T-cell (primary cell): ENCODE data around the gene FAM114A1. TPM values are rescaled to one million over a fixed set of nuclear protein-coding genes. Genes with fewer than 3 reads are reported as not detected.

Experiments used
- ATAC-seq, 4 experiments: fragments of 200-7000 bp in 3 of 4; fragments of 150-1000 bp in 1 of 4; cut with Tn5 transposase; replicated peaks in 1 of 4; 1 replicate in 3 of 4; 2 replicates in 1 of 4; pipeline ENCODE4 v1.10.0; 2021; ENCODE audit warnings: moderate library complexity in 3 of 4, mild to moderate bottlenecking in 2 of 4, moderate number of reproducible peaks in 1 of 4
- CTCF ChIA-PET, 2 donors: fragments of 300-600 bp; sonication (Branson Sonifier 250); formaldehyde crosslinking; loops; one replicate each; lab custom pipeline; 2022; ENCODE audit warnings: antibody characterized with exemption in 2 of 2; lab: Charles Lee
- POLR2A ChIA-PET, 2 donors: fragments of 300-600 bp; sonication (Branson Sonifier 250); formaldehyde crosslinking; loops; one replicate each; lab custom pipeline; 2022; ENCODE audit warnings: antibody characterized with exemption in 2 of 2; lab: Charles Lee
- DNase-seq, 35 experiments: peaks; one replicate each; pipeline versions ENCODE4 v3.0.0 to v3.0.0-alpha.2; 2013 to 2023
- H3K27ac ChIP-seq: one replicate; pipeline ENCODE4 v1.5.1; 2013; ENCODE audit warnings: low read length
- H3K27me3 ChIP-seq, 2 experiments: replicated peaks in 1 of 2; 1 replicate in 1 of 2; 2 replicates in 1 of 2; pipeline versions ENCODE4 v1.6.1 to v1.7.0; 2013; ENCODE audit warnings: low read length in 1 of 2, mixed read lengths in 1 of 2; ENCODE audit not compliant: control insufficient read depth in 2 of 2, insufficient read depth in 2 of 2; ENCODE audit errors: extremely low read depth in 1 of 2
- H3K36me3 ChIP-seq, 2 donors: 1 replicate in 1 of 2; 2 replicates in 1 of 2; pipeline versions ENCODE4 v1.6.1 to v1.7.0; 2013; ENCODE audit warnings: low read length in 1 of 2; ENCODE audit not compliant: control insufficient read depth in 2 of 2, insufficient read depth in 1 of 2; ENCODE audit errors: extremely low read depth in 1 of 2
- H3K4me1 ChIP-seq, 2 experiments: 1 replicate in 1 of 2; 2 replicates in 1 of 2; pipeline versions ENCODE4 v1.6.1 to v1.7.0; 2013; ENCODE audit warnings: low read length in 2 of 2, mixed read lengths in 1 of 2; ENCODE audit not compliant: insufficient read depth in 2 of 2, control insufficient read depth in 1 of 2; ENCODE audit errors: extremely low read depth in 1 of 2
- H3K4me3 ChIP-seq, 2 donors: 1 replicate in 1 of 2; 2 replicates in 1 of 2; pipeline versions ENCODE4 v1.5.1 to v1.7.0; 2013; ENCODE audit warnings: mild to moderate bottlenecking in 2 of 2, low read length in 1 of 2, moderate library complexity in 1 of 2; ENCODE audit not compliant: control insufficient read depth in 1 of 2; ENCODE audit errors: extremely low read depth in 1 of 2
- H3K9me3 ChIP-seq: 2 replicates; pipeline ENCODE4 v1.7.0; 2013
- H3K27ac Mint-ChIP-seq, 2 donors: one replicate each; pipeline ENCODE4 v1.8.0; 2020 to 2021; ENCODE audit warnings: mild to moderate bottlenecking in 2 of 2, mixed read lengths in 2 of 2
- H3K27me3 Mint-ChIP-seq, 2 donors: one replicate each; pipeline ENCODE4 v1.8.0; 2021 to 2022; ENCODE audit warnings: mixed read lengths in 2 of 2
- H3K36me3 Mint-ChIP-seq: one replicate; pipeline ENCODE4 v1.8.0; 2021; ENCODE audit warnings: mixed read lengths
- H3K4me1 Mint-ChIP-seq, 3 donors: one replicate each; pipeline ENCODE4 v1.8.0; 2020 to 2022; ENCODE audit warnings: mixed read lengths in 3 of 3, mild to moderate bottlenecking in 1 of 3
- H3K4me3 Mint-ChIP-seq, 3 donors: one replicate each; pipeline ENCODE4 v1.8.0; 2020 to 2022; ENCODE audit warnings: mild to moderate bottlenecking in 3 of 3, mixed read lengths in 3 of 3, moderate library complexity in 3 of 3
- H3K9me3 Mint-ChIP-seq, 3 donors: one replicate each; pipeline ENCODE4 v1.8.0; 2020 to 2022; ENCODE audit warnings: mixed read lengths in 3 of 3
- WGBS: methylation state at CpG from one replicate; pipeline ENCODE4 v1.1.5; 2013; ENCODE audit warnings: missing lambda C conversion rate; ENCODE audit not compliant: insufficient coverage; 5-methylcytosine and 5-hydroxymethylcytosine counted together
- total RNA-seq, 35 experiments: library from RNA in 6 of 35; stranded (reverse) in 6 of 35; fragments of 120-200 nt in 1 of 35; gene quantifications; one replicate each; pipeline versions ENCODE4 v1.2.1 to v1.2.4 and lab custom pipeline; 2013 to 2026

Gene FAM114A1
- total RNA-seq, 5 donors from 2014 or later (not counting 1 experiment from before 2014, with no cell fraction given): 0.35 to 0.79 (median 0.39) TPM; not detected in 1

- Histone ChIP-seq H3K9me3 (no peaks in the 10 kb centered on the region), H3K27me3 (no peaks in the 10 kb centered on the region), H3K27ac (no peak overlapping the region), H3K4me3 (no peak overlapping the region), H3K4me1 (no peaks in the 10 kb centered on the region), H3K36me3 (no peaks in the 10 kb centered on the region)
- Mint-ChIP-seq H3K27me3 (no peaks in the 10 kb centered on the region), H3K4me3 (no peak overlapping the region), H3K27ac (no peak overlapping the region), H3K36me3 (peaks cover 29% of the 10 kb centered on the region), H3K9me3 (peaks cover 3 to 8% (median 7%) of the 10 kb centered on the region in 3 donors), H3K4me1 (peaks cover 12 to 23% (median 12%) of the 10 kb centered on the region in 3 donors)
- 100% methylated on average over 1 of the region's 5 CpGs for WGBS
- CTCF ChIA-PET: no interaction called here
- POLR2A ChIA-PET: interaction anchor here (0.6 kb wide), 2 partner anchors 47 to 643 kb away, joined by 3 read pairs; no protein-coding TSS in a partner anchor
- ATAC-seq: no peak
- DNase-seq: no peak
Observed at GRCh38 chr4:38822748-38823303, 44.8 kb upstream of the FAM114A1 start.

- no peak for DNase-seq
- no peak overlapping the region for H3K27ac Mint-ChIP-seq
- Histone ChIP-seq H3K27me3 (no peaks in the 10 kb centered on the region), H3K9me3 (no peaks in the 10 kb centered on the region), H3K27ac (no peak overlapping the region), H3K36me3 (no peaks in the 10 kb centered on the region), H3K4me1 (no peaks in the 10 kb centered on the region), H3K4me3 (no peak overlapping the region)
- CTCF ChIA-PET: no interaction called here
- POLR2A ChIA-PET: no interaction called here
- H3K4me3 Mint-ChIP-seq: no peak overlapping the region
- no peaks in the 10 kb centered on the region for H3K27me3 Mint-ChIP-seq
- peaks cover 12 to 19% (median 12%) of the 10 kb centered on the region in 3 donors for H3K4me1 Mint-ChIP-seq
- WGBS: 93% methylated on average over 21 of the region's 27 CpGs
- ATAC-seq: no peak
- H3K36me3 Mint-ChIP-seq: peaks cover 29% of the 10 kb centered on the region
- H3K9me3 Mint-ChIP-seq: peaks cover 3 to 8% (median 7%) of the 10 kb centered on the region in 3 donors
Observed at GRCh38 chr4:38823766-38824165, 43.8 kb upstream of the FAM114A1 start.

GRCh38 chr4:38829237-38829636, 38.4 kb upstream of the FAM114A1 start:
- POLR2A ChIA-PET: no interaction called here
- no peak overlapping the region for H3K4me3 Mint-ChIP-seq
- Histone ChIP-seq H3K36me3 (no peaks in the 10 kb centered on the region), H3K4me3 (no peak overlapping the region), H3K27me3 (no peaks in the 10 kb centered on the region), H3K9me3 (no peaks in the 10 kb centered on the region), H3K4me1 (peaks cover 0 to 3% of the 10 kb centered on the region in 2 experiments), H3K27ac (no peak overlapping the region)
- 80% methylated on average over 4 of the region's 5 CpGs for WGBS
- CTCF ChIA-PET: interaction anchor here in 1 of 2 donors (0.9 kb wide), 1 partner anchor 516 kb away, joined by 3 read pairs; no protein-coding TSS in a partner anchor
- no peak for DNase-seq
- H3K36me3 Mint-ChIP-seq: peaks cover 31% of the 10 kb centered on the region
- no peak overlapping the region for H3K27ac Mint-ChIP-seq
- H3K9me3 Mint-ChIP-seq: peaks cover under 1 to 6% (median 2%) of the 10 kb centered on the region in 3 donors
- no peak for ATAC-seq
- peaks cover 0 to 9% (median 0%) of the 10 kb centered on the region in 3 donors for H3K4me1 Mint-ChIP-seq
- H3K27me3 Mint-ChIP-seq: no peaks in the 10 kb centered on the region

GRCh38 chr4:38831653-38832052, 36.0 kb upstream of the FAM114A1 start:
- H3K27ac ChIP-seq: no peak overlapping the region
- no peak overlapping the region for H3K4me3 ChIP-seq
- H3K36me3 Mint-ChIP-seq: peaks cover 33% of the 10 kb centered on the region
- ChIA-PET CTCF (interaction anchor here (0.6 to 1.4 kb wide), 4 partner anchors 35 to 748 kb away, joined by 3 to 9 read pairs (median 4); no protein-coding TSS in a partner anchor), POLR2A (interaction anchor here (0.6 to 0.9 kb wide), 2 partner anchors 12 to 97 kb away, joined by 3 read pairs; no protein-coding TSS in a partner anchor)
- no peak for ATAC-seq
- H3K9me3 ChIP-seq: no peaks in the 10 kb centered on the region
- H3K4me1 Mint-ChIP-seq: peaks cover 0 to 12% (median 0%) of the 10 kb centered on the region in 3 donors
- no peaks in the 10 kb centered on the region for H3K27me3 ChIP-seq
- H3K4me1 ChIP-seq: peaks cover 0 to 3% of the 10 kb centered on the region in 2 experiments
- no peak for DNase-seq
- H3K27ac Mint-ChIP-seq: no peak overlapping the region
- no peaks in the 10 kb centered on the region for H3K27me3 Mint-ChIP-seq
- peaks cover 13 to 16% (median 14%) of the 10 kb centered on the region in 3 donors for H3K9me3 Mint-ChIP-seq
- H3K4me3 Mint-ChIP-seq: no peak overlapping the region
- no peaks in the 10 kb centered on the region for H3K36me3 ChIP-seq

- Mint-ChIP-seq H3K36me3 (peaks cover 30% of the 10 kb centered on the region), H3K27ac (no peak overlapping the region), H3K4me1 (peaks cover 3 to 16% (median 5%) of the 10 kb centered on the region in 3 donors), H3K4me3 (no peak overlapping the region), H3K27me3 (no peaks in the 10 kb centered on the region), H3K9me3 (peaks cover 13 to 16% (median 14%) of the 10 kb centered on the region in 3 donors)
- Histone ChIP-seq H3K36me3 (no peaks in the 10 kb centered on the region), H3K4me1 (peaks cover 0 to 3% of the 10 kb centered on the region in 2 experiments), H3K27ac (no peak overlapping the region), H3K27me3 (no peaks in the 10 kb centered on the region), H3K4me3 (no peak overlapping the region), H3K9me3 (no peaks in the 10 kb centered on the region)
- CTCF ChIA-PET: interaction anchor here in 1 of 2 donors (0.6 kb wide), 1 partner anchor 748 kb away, joined by 9 read pairs; no protein-coding TSS in a partner anchor
- POLR2A ChIA-PET: no interaction called here
- DNase-seq: no peak
- 80% methylated on average over 1 of the region's 1 CpG for WGBS
- ATAC-seq: no peak
Observed at GRCh38 chr4:38832206-38832605, 35.4 kb upstream of the FAM114A1 start.

GRCh38 chr4:38832624-38833528, 34.7 kb upstream of the FAM114A1 start:
- CTCF ChIA-PET: interaction anchor here in 1 of 2 donors (1.7 kb wide), 1 partner anchor 28 kb away, joined by 4 read pairs; no protein-coding TSS in a partner anchor
- no peaks in the 10 kb centered on the region for H3K27me3 ChIP-seq

More at GRCh38 chr4:38832624-38833528, 34.7 kb upstream of the FAM114A1 start:
- ATAC-seq: no peak
- Histone ChIP-seq H3K27ac (no peak overlapping the region), H3K4me1 (peaks cover 0 to 3% of the 10 kb centered on the region in 2 experiments), H3K36me3 (no peaks in the 10 kb centered on the region), H3K9me3 (no peaks in the 10 kb centered on the region), H3K4me3 (no peak overlapping the region)
- Mint-ChIP-seq H3K9me3 (peaks cover 13 to 16% (median 14%) of the 10 kb centered on the region in 3 donors), H3K4me3 (no peak overlapping the region), H3K27ac (no peak overlapping the region), H3K36me3 (peaks cover 27% of the 10 kb centered on the region), H3K27me3 (no peaks in the 10 kb centered on the region), H3K4me1 (peaks cover 10 to 23% (median 11%) of the 10 kb centered on the region in 3 donors)
- POLR2A ChIA-PET: no interaction called here
- DNase-seq: no peak
- 94% methylated on average over 6 of the region's 7 CpGs for WGBS
